ENCODE measurements around the gene SLC2A9.

DNA sequence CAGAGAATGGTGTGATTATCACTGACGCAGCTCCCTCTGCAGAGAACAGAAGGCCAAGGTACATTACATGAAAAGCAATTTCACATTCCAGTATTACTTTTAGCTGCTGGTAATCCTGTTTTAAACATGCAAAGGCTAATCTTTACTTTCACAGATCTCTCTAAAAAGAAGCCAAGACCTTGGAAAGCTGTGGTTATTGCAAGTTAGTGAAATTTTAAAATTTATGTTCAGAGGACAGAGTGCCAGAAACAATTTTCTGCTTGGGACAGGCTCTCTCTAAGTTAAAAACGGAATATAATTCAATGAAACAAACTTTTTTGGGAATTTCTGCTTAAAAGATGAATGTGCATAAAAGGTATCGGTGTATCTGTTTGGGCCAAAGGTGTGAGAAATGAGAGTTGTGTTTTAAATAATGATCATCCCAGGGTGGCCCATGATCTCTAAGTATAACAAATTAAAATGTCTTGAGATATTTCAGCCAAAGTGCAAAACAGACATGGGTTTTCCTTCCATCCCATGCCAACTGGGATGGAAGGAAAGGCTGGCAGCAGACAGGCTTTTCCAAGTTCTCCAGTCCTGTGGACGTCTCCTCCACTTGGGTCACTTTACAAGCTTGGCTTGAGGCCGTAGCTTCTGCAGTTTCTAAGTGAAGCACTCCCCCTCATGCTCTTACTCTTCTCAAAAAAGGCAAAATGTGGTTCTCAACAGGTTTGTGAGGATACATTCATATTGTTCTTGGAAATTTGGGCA, 121.8 kb downstream of the SLC2A9 start:
- TF ChIP-seq POLR2A (IDR thresholded peaks at IDR 0.05; ENCODE audit: low read depth): no peak
- TF ChIP-seq CTCF (IDR thresholded peaks at IDR 0.05): no peak
